GM19395 (cell line): ENCODE measurements around the gene EGFR.

Experiments
- ATAC-seq: cut with Tn5 transposase; IDR thresholded peaks from one replicate; pipeline ENCODE4 v1.9.1; 2021; ENCODE audit warnings: mild to moderate bottlenecking, moderate library complexity; ENCODE audit not compliant: unreplicated experiment

Gene EGFR

GRCh38 chr7:55099066-55099820, 80.4 kb downstream of the EGFR start:
- no peak for ATAC-seq

GRCh38 chr7:55099821-55100543, 81.2 kb downstream of the EGFR start:
- no peak for ATAC-seq

- no peak for ATAC-seq
These were observed 81.9 kb downstream of the EGFR start for GRCh38 chr7:55100544-55101327.

GRCh38 chr7:55101359-55101758, 82.5 kb downstream of the EGFR start:
- no peak for ATAC-seq

GRCh38 chr7:55104123-55104522, 85.3 kb downstream of the EGFR start:
- ATAC-seq = no peak

GRCh38 chr7:55104712-55105433, 86.1 kb downstream of the EGFR start:
- ATAC-seq = no peak

- ATAC-seq = no peak
These were observed 87.1 kb downstream of the EGFR start for GRCh38 chr7:55105952-55106351.

GRCh38 chr7:55107946-55108345, 89.1 kb downstream of the EGFR start:
- no peak for ATAC-seq

- ATAC-seq = no peak
These were observed 89.6 kb downstream of the EGFR start for GRCh38 chr7:55108401-55108800.

- ATAC-seq = no peak
These were observed 90.0 kb downstream of the EGFR start for GRCh38 chr7:55108818-55109217.

- no peak for ATAC-seq
These were observed 90.8 kb downstream of the EGFR start for GRCh38 chr7:55109404-55110167.

GRCh38 chr7:55110282-55110992, 91.6 kb downstream of the EGFR start:
- no peak for ATAC-seq

- no peak for ATAC-seq
These were observed 92.2 kb downstream of the EGFR start for GRCh38 chr7:55110993-55111361.

- ATAC-seq = no peak
These were observed 93.2 kb downstream of the EGFR start for GRCh38 chr7:55112056-55112455.

- ATAC-seq = no peak
These were observed 95.1 kb downstream of the EGFR start for GRCh38 chr7:55113760-55114540.

- no peak for ATAC-seq
These were observed 98.5 kb downstream of the EGFR start for GRCh38 chr7:55117286-55117685.

GRCh38 chr7:55118426-55118825, 99.6 kb downstream of the EGFR start:
- ATAC-seq = no peak

GRCh38 chr7:55119571-55119970, 100.8 kb downstream of the EGFR start:
- ATAC-seq = no peak

- ATAC-seq = no peak
These were observed 101.3 kb downstream of the EGFR start for GRCh38 chr7:55120074-55120473.
